HFF-Myc (cell line): Measurements from ENCODE around the gene THOC3.
"Not testable (repeated sequence)": the region's sequence is repeated elsewhere in the genome, so short reads cannot be mapped to it uniquely, and the experiment has no call there.

ENCODE experiments used
- DNase-seq: peaks from one replicate; pipeline ENCODE4 v3.0.0-alpha.2; 2011; ENCODE audit warnings: low read depth; ENCODE audit errors: extremely low read depth
- H3K4me3 ChIP-seq: replicated peaks from 2 replicates; pipeline ENCODE4 v1.5.1; 2011; ENCODE audit warnings: low read depth, mild to moderate bottlenecking, control low read depth, low read length
- CTCF ChIP-seq: IDR thresholded peaks from 2 replicates; pipeline ENCODE4 v1.5.1; 2012; ENCODE audit warnings: mild to moderate bottlenecking, low read depth, low read length, control low read depth; ENCODE audit errors: missing control alignments

The THOC3 gene

GRCh38 chr5:175948329-175949108 lies 19.6 kb downstream of the THOC3 start:
- not testable (repeated sequence) for DNase-seq, H3K4me3 ChIP-seq

GRCh38 chr5:175943253-175943652 lies 24.9 kb downstream of the THOC3 start:
- not testable (repeated sequence) for DNase-seq, H3K4me3 ChIP-seq

- not testable (repeated sequence) for H3K4me3 ChIP-seq, DNase-seq
These were observed 27.5 kb downstream of the THOC3 start for GRCh38 chr5:175940632-175941031.

- H3K4me3 ChIP-seq, DNase-seq: not testable (repeated sequence)
These were observed 29.6 kb downstream of the THOC3 start for GRCh38 chr5:175938489-175938888.

- DNase-seq, H3K4me3 ChIP-seq: not testable (repeated sequence)
These were observed 39.4 kb downstream of the THOC3 start for GRCh38 chr5:175928752-175929151.

- DNase-seq, H3K4me3 ChIP-seq: not testable (repeated sequence)
These were observed 43.0 kb downstream of the THOC3 start for GRCh38 chr5:175925106-175925505.

GRCh38 chr5:175922192-175922885 lies 45.8 kb downstream of the THOC3 start:
- no peak overlapping the region for H3K4me3 ChIP-seq
- no peak for TF ChIP-seq CTCF
- peak; percentile 97 for DNase-seq

- H3K4me3 ChIP-seq, result no peak overlapping the region
- TF ChIP-seq CTCF, result no peak
- DNase-seq, result no peak
These were observed 46.9 kb downstream of the THOC3 start for GRCh38 chr5:175921061-175921730.

GRCh38 chr5:175920231-175920811 lies 47.8 kb downstream of the THOC3 start:
- H3K4me3 ChIP-seq, result no peak overlapping the region
- peak; percentile 46 for DNase-seq
- no peak for TF ChIP-seq CTCF

- not testable (repeated sequence) for H3K4me3 ChIP-seq, DNase-seq
These were observed 52.8 kb downstream of the THOC3 start for GRCh38 chr5:175915066-175916037.

GRCh38 chr5:175913835-175914672 lies 54.1 kb downstream of the THOC3 start:
- H3K4me3 ChIP-seq, DNase-seq: not testable (repeated sequence)

GRCh38 chr5:175910072-175910471 lies 58.0 kb downstream of the THOC3 start:
- H3K4me3 ChIP-seq, DNase-seq: not testable (repeated sequence)
